Dendritic cell treated with granulocyte-macrophage colony-stimulating factor and Interleukin-4, amounts not matched to agents 40 ng/mL and 50 ng/mL, for 4 days (primary cell): ENCODE measurements around the gene CELF2.

Source experiments
- H3K27ac Mint-ChIP-seq: one replicate; pipeline ENCODE4 v1.8.0; 2022; ENCODE audit warnings: mild to moderate bottlenecking, mixed read lengths
- H3K27me3 Mint-ChIP-seq: one replicate; pipeline ENCODE4 v1.8.0; 2022; ENCODE audit warnings: mild to moderate bottlenecking, mixed read lengths
- H3K36me3 Mint-ChIP-seq: one replicate; pipeline ENCODE4 v1.8.0; 2022; ENCODE audit warnings: low read depth, mixed read lengths
- H3K4me1 Mint-ChIP-seq: one replicate; pipeline ENCODE4 v1.8.0; 2022; ENCODE audit warnings: low read depth, mixed read lengths
- H3K4me3 Mint-ChIP-seq: one replicate; pipeline ENCODE4 v1.8.0; 2022; ENCODE audit warnings: mild to moderate bottlenecking, moderate library complexity, mixed read lengths
- H3K9me3 Mint-ChIP-seq: one replicate; pipeline ENCODE4 v1.8.0; 2022; ENCODE audit warnings: mixed read lengths
- intact Hi-C: fragments of 100-400 bp; cut with micrococcal nuclease; formaldehyde crosslinking; loops from one replicate; pipeline ENCODE4 v1.15.0; 2022

The CELF2 gene

GRCh38 chr10:11293332-11293731 is 275.7 kb downstream of the CELF2 start:
- Mint-ChIP-seq H3K27me3 (no peaks in the 10 kb centered on the region), H3K4me3 (no peak overlapping the region), H3K4me1 (no peaks in the 10 kb centered on the region), H3K36me3 (peaks cover 97% of the 10 kb centered on the region), H3K27ac (no peak overlapping the region), H3K9me3 (no peaks in the 10 kb centered on the region)
- intact Hi-C loops: no loop called here

DNA sequence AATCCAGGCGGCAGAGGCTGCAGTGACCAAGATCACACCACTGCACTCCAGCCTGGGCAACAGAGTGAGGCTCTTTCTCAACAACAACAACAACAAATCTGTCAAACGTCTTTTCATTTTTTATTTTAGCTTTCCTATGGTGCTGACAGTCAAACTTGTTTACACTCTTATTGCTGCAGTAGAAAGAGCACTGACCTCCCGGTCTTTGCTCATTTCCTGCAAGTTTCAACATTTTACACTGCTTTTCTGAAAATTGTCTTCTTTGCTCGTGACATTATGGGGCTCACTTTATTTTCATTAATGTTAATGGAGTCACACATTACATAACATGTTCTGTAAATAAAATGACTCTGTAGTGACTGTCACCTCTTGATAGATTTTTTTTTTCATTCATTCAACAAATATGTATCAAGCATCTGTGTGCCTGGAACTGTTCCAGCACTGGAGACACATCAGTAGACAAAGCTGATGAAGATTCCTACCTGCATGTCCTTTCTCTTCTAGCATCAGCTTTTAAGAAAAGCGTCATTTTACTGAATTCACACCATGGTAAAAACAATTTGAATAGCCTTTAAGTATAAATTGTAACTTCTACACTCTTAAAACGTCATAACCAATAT is 277.3 kb downstream of the CELF2 start:
- no peaks in the 10 kb centered on the region for H3K4me1 Mint-ChIP-seq
- peaks cover 97% of the 10 kb centered on the region for H3K36me3 Mint-ChIP-seq
- no peaks in the 10 kb centered on the region for H3K9me3 Mint-ChIP-seq
- no peak overlapping the region for H3K27ac Mint-ChIP-seq
- no peaks in the 10 kb centered on the region for H3K27me3 Mint-ChIP-seq
- H3K4me3 Mint-ChIP-seq: no peak overlapping the region
- intact Hi-C loops: no loop called here

GRCh38 chr10:11295492-11295891 is 277.8 kb downstream of the CELF2 start:
- no peaks in the 10 kb centered on the region for H3K9me3 Mint-ChIP-seq

DNA sequence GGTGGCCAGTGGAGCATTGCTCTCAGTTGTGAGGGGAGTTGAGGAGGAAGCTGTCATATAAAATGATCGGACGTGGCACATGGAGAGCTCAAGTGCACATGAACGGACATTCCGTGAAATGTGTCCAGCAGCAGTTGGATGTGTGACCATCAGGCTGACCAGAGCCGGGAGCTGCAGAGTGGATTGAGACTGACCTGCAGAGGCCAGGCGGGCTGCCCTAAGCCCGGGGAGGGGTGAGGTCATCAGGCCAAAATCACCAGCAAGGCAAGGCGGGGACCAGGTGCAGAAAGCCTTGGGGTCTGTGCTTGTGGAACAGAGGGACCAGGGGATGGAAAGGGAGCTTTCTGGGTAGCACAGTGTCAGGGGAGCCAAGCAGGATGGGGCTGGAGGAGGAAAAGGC is 279.5 kb downstream of the CELF2 start:
- intact Hi-C loops: no loop called here
- no peak overlapping the region for H3K4me3 Mint-ChIP-seq
- H3K27ac Mint-ChIP-seq: peak overlapping the region; percentile 33
- H3K9me3 Mint-ChIP-seq: peaks cover 5% of the 10 kb centered on the region
- no peaks in the 10 kb centered on the region for H3K27me3 Mint-ChIP-seq
- H3K4me1 Mint-ChIP-seq: no peaks in the 10 kb centered on the region
- peaks cover 100% of the 10 kb centered on the region for H3K36me3 Mint-ChIP-seq

More at GRCh38 chr10:11295492-11295891, 277.8 kb downstream of the CELF2 start:
- no peak overlapping the region for H3K27ac Mint-ChIP-seq
- intact Hi-C loops: no loop called here
- no peak overlapping the region for H3K4me3 Mint-ChIP-seq
- peaks cover 97% of the 10 kb centered on the region for H3K36me3 Mint-ChIP-seq
- H3K27me3 Mint-ChIP-seq: no peaks in the 10 kb centered on the region
- no peaks in the 10 kb centered on the region for H3K4me1 Mint-ChIP-seq

- H3K27me3 Mint-ChIP-seq: no peaks in the 10 kb centered on the region
- H3K9me3 Mint-ChIP-seq: peaks cover 5% of the 10 kb centered on the region
- H3K4me3 Mint-ChIP-seq: no peak overlapping the region
- intact Hi-C loops: no loop called here
- peaks cover 100% of the 10 kb centered on the region for H3K36me3 Mint-ChIP-seq
- no peak overlapping the region for H3K27ac Mint-ChIP-seq
- H3K4me1 Mint-ChIP-seq: no peaks in the 10 kb centered on the region
These were observed 280.4 kb downstream of the CELF2 start for GRCh38 chr10:11298116-11298515.

GRCh38 chr10:11299125-11299524 is 281.5 kb downstream of the CELF2 start:
- Mint-ChIP-seq H3K27ac (peak overlapping the region; percentile 12), H3K27me3 (no peaks in the 10 kb centered on the region), H3K9me3 (peaks cover 5% of the 10 kb centered on the region), H3K4me3 (no peak overlapping the region), H3K36me3 (peaks cover 100% of the 10 kb centered on the region), H3K4me1 (no peaks in the 10 kb centered on the region)
- intact Hi-C loops: no loop called here

DNA sequence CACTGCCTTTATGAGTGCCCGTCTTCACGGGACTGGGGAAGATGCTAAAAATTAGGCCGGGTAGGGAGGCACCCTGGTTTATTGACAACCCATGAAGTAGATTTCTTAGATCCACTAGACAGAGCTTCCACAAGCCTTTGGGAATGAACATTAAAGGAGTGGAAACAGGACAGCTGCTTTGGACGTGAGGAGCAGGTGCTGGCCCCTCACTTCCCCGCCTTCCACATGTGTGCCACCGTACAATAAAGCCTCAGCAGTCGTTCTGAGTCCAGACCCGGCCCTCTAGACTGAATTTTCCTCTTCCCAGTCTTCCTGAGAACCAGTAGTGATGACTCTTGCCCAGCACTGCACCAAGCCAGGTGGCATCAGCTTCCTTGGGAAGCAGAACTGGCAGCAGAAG is 282.4 kb downstream of the CELF2 start:
- Mint-ChIP-seq H3K36me3 (peaks cover 100% of the 10 kb centered on the region), H3K4me1 (no peaks in the 10 kb centered on the region), H3K27ac (no peak overlapping the region), H3K9me3 (peaks cover 5% of the 10 kb centered on the region), H3K4me3 (no peak overlapping the region), H3K27me3 (no peaks in the 10 kb centered on the region)
- intact Hi-C loops: no loop called here

DNA sequence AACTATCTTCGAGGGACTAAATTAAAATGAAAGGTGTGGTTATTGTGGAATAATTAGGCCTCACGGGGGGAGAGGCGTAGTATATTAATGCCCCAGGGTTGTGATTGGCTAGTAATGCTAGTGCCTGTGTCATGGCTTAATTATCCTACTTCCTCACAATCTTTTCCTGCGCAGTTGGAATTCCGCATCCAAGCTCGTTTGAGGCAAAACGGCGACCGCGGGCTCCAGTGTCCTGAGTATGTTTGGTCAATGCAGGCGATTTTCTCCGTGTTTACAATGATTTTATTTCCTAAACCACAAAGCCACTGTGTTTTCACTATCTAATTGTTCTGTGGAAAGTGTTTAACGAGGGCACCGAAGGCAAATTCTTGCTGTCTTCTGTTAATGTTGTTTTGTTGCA is 282.9 kb downstream of the CELF2 start:
- Mint-ChIP-seq H3K4me3 (no peak overlapping the region), H3K27ac (no peak overlapping the region), H3K27me3 (no peaks in the 10 kb centered on the region), H3K36me3 (peaks cover 100% of the 10 kb centered on the region), H3K9me3 (peaks cover 9% of the 10 kb centered on the region), H3K4me1 (no peaks in the 10 kb centered on the region)
- intact Hi-C loops: no loop called here

GRCh38 chr10:11301571-11302111 is 284.0 kb downstream of the CELF2 start:
- no peaks in the 10 kb centered on the region for H3K4me1 Mint-ChIP-seq
- peaks cover 19% of the 10 kb centered on the region for H3K9me3 Mint-ChIP-seq
- no peak overlapping the region for H3K4me3 Mint-ChIP-seq
- H3K36me3 Mint-ChIP-seq: peaks cover 100% of the 10 kb centered on the region
- H3K27me3 Mint-ChIP-seq: no peaks in the 10 kb centered on the region
- H3K27ac Mint-ChIP-seq: no peak overlapping the region
- intact Hi-C loops: no loop called here

DNA sequence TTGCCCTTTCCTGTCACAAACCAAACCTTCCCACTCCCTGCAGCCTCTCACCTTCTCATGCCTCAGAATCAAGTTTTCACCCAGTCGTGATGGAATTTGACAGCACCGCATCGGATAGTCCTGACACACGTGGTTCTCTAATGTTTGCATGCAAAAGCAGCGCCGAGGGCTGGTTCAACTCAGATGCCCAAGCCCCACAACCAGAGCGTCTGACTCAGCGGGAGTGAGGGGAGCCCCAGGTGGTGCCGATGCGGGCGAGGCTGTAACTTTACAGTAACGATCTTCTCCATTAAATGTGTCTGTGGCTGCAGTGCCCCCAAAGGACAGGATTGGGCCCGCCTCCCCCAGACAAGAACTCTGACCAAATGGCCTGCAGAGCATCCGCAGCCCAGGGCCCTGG is 284.5 kb downstream of the CELF2 start:
- intact Hi-C loops: no loop called here
- H3K36me3 Mint-ChIP-seq: peaks cover 100% of the 10 kb centered on the region
- H3K27me3 Mint-ChIP-seq: no peaks in the 10 kb centered on the region
- no peak overlapping the region for H3K4me3 Mint-ChIP-seq
- peaks cover 25% of the 10 kb centered on the region for H3K9me3 Mint-ChIP-seq
- H3K4me1 Mint-ChIP-seq: no peaks in the 10 kb centered on the region
- H3K27ac Mint-ChIP-seq: no peak overlapping the region

- Mint-ChIP-seq H3K27ac (no peak overlapping the region), H3K36me3 (peaks cover 100% of the 10 kb centered on the region), H3K9me3 (peaks cover 38% of the 10 kb centered on the region), H3K4me3 (no peak overlapping the region), H3K4me1 (no peaks in the 10 kb centered on the region), H3K27me3 (no peaks in the 10 kb centered on the region)
- intact Hi-C loops: no loop called here
These were observed 285.9 kb downstream of the CELF2 start for GRCh38 chr10:11303361-11304170.

DNA sequence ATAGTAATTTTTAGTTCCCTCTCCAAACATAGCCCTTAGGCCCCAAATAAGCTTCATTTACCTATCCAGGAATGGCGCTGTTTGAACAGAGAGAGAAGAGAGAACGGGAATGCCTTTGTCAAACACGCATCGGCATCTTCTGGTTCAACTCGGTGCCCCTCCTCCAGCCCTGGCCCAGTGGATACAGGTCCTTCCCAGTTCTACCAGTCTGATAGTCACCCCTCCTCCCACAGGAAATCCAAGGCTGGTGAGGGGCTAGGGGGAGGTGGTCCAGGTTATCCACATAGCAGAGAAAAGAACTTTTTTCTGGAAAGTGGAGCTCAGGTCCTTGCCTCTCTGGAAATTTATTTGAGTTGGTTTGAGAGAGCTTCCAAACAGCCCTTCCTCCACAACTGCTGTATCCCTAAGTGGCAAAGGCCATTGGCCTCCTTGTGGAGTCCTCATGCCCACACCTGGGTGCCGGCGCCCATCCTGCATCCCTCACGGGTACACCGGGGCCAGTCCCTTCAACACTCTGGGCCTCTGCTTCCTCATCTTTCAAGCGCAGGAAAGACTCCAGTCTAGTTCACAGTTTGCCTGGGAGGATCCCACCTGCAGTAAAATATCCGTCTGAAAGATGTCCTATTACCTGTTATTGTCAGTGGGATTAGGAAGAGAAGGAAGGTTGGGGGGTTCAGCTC is 287.4 kb downstream of the CELF2 start:
- Mint-ChIP-seq H3K27ac (no peak overlapping the region), H3K36me3 (peaks cover 99% of the 10 kb centered on the region), H3K4me3 (no peak overlapping the region), H3K9me3 (peaks cover 38% of the 10 kb centered on the region), H3K27me3 (no peaks in the 10 kb centered on the region), H3K4me1 (no peaks in the 10 kb centered on the region)
- intact Hi-C loops: no loop called here

GRCh38 chr10:11305825-11306593 is 288.3 kb downstream of the CELF2 start:
- peaks cover 97% of the 10 kb centered on the region for H3K36me3 Mint-ChIP-seq
- no peaks in the 10 kb centered on the region for H3K4me1 Mint-ChIP-seq
- no peak overlapping the region for H3K27ac Mint-ChIP-seq
- H3K4me3 Mint-ChIP-seq: no peak overlapping the region
- peaks cover 38% of the 10 kb centered on the region for H3K9me3 Mint-ChIP-seq
- no peaks in the 10 kb centered on the region for H3K27me3 Mint-ChIP-seq
- intact Hi-C loops: no loop called here
